Nephron progenitor cell (in vitro differentiated cells): ENCODE measurements around the gene CCDC187.

Source experiments
- DNase-seq: peaks from one replicate; pipeline ENCODE4 v3.0.0; 2021
- H3K27ac Mint-ChIP-seq: 2 replicates; pipeline ENCODE4 v1.8.0; 2021; ENCODE audit warnings: mild to moderate bottlenecking, moderate library complexity, mixed read lengths
- H3K27me3 Mint-ChIP-seq: 2 replicates; pipeline ENCODE4 v1.8.0; 2021; ENCODE audit warnings: mild to moderate bottlenecking, low read depth, mixed read lengths; ENCODE audit not compliant: poor library complexity
- H3K36me3 Mint-ChIP-seq: 2 replicates; pipeline ENCODE4 v1.8.0; 2021; ENCODE audit warnings: low read depth, mixed read lengths
- H3K4me1 Mint-ChIP-seq: 2 replicates; pipeline ENCODE4 v1.8.0; 2021; ENCODE audit warnings: mixed read lengths
- H3K4me3 Mint-ChIP-seq: 2 replicates; pipeline ENCODE4 v1.8.0; 2021; ENCODE audit warnings: mild to moderate bottlenecking, moderate library complexity, mixed read lengths
- H3K9me3 Mint-ChIP-seq: 2 replicates; pipeline ENCODE4 v1.8.0; 2021; ENCODE audit warnings: mild to moderate bottlenecking, moderate library complexity, mixed read lengths
- TF ChIP-seq, protein P1 (sequence below): fragments of 200-600 bp; sonication (generic); IDR thresholded peaks from 2 replicates; pipeline ENCODE4 v1.5.0; 2021; ENCODE audit warnings: antibody characterized with exemption

Gene CCDC187

DNA sequence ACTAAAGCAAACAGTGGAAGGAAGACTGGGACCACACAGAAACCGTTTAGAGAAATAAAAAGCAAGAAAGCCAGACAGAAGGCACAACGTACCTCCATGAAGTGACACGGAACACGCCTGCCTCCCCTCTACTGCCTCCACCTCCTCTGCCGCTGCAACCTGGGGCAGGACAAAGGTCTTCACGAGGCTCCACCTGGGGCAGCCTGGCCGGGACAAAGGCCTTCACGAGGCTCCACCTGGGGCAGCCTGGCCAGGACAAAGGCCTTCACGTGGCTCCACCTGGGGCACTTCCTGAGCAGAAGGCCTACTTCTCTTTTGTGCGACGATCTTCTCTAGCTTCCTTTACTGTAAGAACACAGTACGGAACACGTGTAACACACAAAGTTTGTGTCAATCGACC is 70.0 kb downstream of the CCDC187 start:
- DNase-seq, result no peak
- H3K27me3 Mint-ChIP-seq, result peaks cover 9% of the 10 kb centered on the region
- H3K4me3 Mint-ChIP-seq, result no peak overlapping the region
- no peaks in the 10 kb centered on the region for H3K9me3 Mint-ChIP-seq
- peaks cover 20% of the 10 kb centered on the region for H3K36me3 Mint-ChIP-seq
- peak overlapping the region; percentile 89 for H3K27ac Mint-ChIP-seq
- TF ChIP-seq, protein P1, sequence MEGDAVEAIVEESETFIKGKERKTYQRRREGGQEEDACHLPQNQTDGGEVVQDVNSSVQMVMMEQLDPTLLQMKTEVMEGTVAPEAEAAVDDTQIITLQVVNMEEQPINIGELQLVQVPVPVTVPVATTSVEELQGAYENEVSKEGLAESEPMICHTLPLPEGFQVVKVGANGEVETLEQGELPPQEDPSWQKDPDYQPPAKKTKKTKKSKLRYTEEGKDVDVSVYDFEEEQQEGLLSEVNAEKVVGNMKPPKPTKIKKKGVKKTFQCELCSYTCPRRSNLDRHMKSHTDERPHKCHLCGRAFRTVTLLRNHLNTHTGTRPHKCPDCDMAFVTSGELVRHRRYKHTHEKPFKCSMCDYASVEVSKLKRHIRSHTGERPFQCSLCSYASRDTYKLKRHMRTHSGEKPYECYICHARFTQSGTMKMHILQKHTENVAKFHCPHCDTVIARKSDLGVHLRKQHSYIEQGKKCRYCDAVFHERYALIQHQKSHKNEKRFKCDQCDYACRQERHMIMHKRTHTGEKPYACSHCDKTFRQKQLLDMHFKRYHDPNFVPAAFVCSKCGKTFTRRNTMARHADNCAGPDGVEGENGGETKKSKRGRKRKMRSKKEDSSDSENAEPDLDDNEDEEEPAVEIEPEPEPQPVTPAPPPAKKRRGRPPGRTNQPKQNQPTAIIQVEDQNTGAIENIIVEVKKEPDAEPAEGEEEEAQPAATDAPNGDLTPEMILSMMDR, result no peak
- peaks cover 69% of the 10 kb centered on the region for H3K4me1 Mint-ChIP-seq

DNA sequence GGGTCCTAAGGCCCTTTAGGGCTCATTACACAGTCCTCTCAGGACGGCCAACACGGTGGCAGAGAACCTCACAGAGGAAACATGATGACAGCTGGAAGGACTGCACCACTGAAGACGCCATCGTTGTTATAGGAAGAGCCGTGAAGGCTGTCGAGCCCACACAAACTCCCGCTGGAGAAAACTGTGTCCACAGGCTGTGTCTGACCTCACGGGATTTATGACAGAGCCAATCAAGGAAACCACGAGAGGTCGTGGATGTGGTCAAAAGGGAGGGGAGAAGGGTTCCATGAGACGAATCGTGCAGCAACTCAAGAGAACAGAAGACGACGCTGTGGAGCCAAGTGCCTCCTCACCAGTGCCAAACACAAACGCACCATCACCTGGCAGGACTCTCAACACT is 70.5 kb downstream of the CCDC187 start:
- Mint-ChIP-seq H3K9me3 (no peaks in the 10 kb centered on the region), H3K27me3 (peaks cover 9% of the 10 kb centered on the region), H3K36me3 (peaks cover 20% of the 10 kb centered on the region), H3K4me3 (peak overlapping the region; percentile 39), H3K27ac (peak overlapping the region; percentile 89), H3K4me1 (peaks cover 69% of the 10 kb centered on the region)
- DNase-seq, result no peak
- TF ChIP-seq, protein P1, result no peak

DNA sequence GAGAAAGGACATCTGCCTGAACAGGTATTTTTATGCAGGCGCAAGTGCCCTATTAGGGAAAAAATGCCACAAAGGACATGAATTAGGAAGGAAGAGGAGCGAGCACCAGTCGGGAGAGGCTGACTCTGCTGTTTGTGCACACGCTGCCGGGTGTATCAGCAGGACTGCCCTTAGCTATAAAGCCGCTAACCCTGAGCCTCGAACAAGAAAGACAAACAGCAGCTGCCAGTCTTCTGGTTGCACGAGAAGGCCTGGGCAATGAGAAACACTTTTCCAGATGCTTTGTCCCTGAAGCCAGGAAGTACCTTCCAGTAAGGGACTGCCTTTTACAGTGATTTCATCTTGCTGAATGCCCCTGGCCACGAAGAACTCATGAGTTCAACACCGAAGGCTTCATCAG is 70.9 kb downstream of the CCDC187 start:
- Mint-ChIP-seq H3K27me3 (peaks cover 9% of the 10 kb centered on the region), H3K9me3 (no peaks in the 10 kb centered on the region), H3K4me1 (peaks cover 69% of the 10 kb centered on the region), H3K4me3 (no peak overlapping the region), H3K36me3 (peaks cover 20% of the 10 kb centered on the region), H3K27ac (peak overlapping the region; percentile 89)
- DNase-seq, result no peak
- TF ChIP-seq, protein P1, result no peak

DNA sequence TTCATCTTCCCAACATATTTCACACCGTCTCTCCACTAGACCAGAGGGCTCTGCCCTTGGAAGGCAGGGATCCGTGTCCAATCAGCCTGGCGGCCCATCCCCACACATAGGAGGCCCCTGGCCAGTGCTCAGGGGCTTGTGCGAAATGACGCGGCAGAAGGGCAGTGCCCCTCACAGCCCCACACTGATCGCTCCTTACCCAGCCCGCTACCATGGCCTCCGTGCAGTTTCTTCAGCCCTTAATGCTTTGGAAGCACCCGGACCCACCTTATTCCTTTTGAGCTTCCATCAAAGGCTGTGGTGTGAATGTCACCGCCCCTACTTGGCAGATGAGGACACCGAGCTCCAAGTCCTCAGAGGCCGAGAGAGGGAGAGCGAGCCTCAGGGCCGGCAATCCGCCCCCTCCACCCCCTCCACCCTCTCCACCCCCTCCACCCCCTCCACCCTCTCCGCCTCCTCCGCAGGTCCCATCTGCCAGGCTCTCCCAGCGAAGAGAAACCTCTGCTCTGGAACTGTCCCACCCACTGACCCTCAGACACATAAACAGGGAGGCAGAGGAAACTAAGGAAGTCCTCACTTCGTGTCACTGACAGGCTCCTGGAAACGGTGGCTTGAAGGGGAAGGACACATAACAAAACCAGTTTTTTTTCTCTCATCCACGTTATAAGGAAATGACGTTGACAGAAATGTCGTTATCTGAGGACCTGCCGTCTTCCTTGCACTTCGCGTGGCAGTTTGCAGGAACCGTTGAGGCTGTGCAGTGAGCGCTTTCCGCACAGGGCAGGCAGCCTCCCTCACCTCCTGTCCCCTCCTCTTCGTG is 72.2 kb downstream of the CCDC187 start:
- peaks cover 20% of the 10 kb centered on the region for H3K36me3 Mint-ChIP-seq
- peaks cover 9% of the 10 kb centered on the region for H3K27me3 Mint-ChIP-seq
- no peak overlapping the region for H3K27ac Mint-ChIP-seq
- H3K4me3 Mint-ChIP-seq, result peak overlapping the region; percentile 4
- H3K4me1 Mint-ChIP-seq, result peaks cover 74% of the 10 kb centered on the region
- no peak for DNase-seq
- TF ChIP-seq, protein P1, result no peak
- H3K9me3 Mint-ChIP-seq, result no peaks in the 10 kb centered on the region

DNA sequence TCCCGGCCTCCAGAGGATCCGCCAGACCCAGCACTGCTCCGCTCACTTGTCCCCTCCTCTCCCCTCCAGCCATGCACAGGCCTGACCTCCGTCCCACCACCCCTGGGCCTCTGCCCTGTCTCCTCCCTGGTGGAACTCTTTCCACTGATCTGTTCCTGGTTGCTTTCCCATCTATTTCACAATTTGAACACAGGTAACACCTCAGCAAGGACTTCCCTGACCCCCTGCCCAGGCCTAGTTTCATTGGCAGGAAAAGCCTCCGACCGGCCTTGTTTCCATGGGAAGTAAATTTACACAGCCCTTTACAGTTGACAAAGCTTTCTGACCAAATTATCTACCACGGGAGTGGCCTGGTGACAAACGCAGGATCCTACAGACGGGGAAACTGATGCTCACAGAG is 73.1 kb downstream of the CCDC187 start:
- peaks cover 20% of the 10 kb centered on the region for H3K36me3 Mint-ChIP-seq
- H3K27me3 Mint-ChIP-seq, result peaks cover 9% of the 10 kb centered on the region
- no peak overlapping the region for H3K27ac Mint-ChIP-seq
- TF ChIP-seq, protein P1, result no peak
- no peaks in the 10 kb centered on the region for H3K9me3 Mint-ChIP-seq
- H3K4me3 Mint-ChIP-seq, result no peak overlapping the region
- no peak for DNase-seq
- peaks cover 78% of the 10 kb centered on the region for H3K4me1 Mint-ChIP-seq

DNA sequence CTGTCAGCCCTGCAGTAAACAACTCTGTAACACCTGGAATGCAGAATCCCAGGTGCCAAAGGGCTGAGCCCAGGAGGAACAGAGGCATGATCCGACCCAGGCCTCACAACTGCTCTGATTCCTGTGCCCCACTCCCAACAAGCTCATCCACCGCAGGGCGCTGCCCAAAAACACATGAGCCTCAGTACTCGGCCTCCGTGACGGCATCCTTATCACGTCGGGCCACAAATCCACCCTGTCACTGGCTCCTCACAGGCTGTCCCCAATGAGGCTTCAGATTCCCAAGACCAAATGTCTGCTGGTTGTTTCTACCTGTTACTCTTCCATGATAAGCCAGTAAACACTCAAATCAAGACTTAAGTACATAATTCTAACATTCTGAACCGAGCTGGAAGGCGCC is 73.5 kb downstream of the CCDC187 start:
- H3K9me3 Mint-ChIP-seq, result no peaks in the 10 kb centered on the region
- no peak for DNase-seq
- TF ChIP-seq, protein P1, result no peak

More for the DNA sequence above, 73.5 kb downstream of the CCDC187 start:
- Mint-ChIP-seq H3K27me3 (peaks cover 9% of the 10 kb centered on the region), H3K4me1 (peaks cover 82% of the 10 kb centered on the region), H3K36me3 (peaks cover 20% of the 10 kb centered on the region), H3K4me3 (no peak overlapping the region), H3K27ac (no peak overlapping the region)
